PC-9 (cell line): ENCODE data around the gene SDCCAG8. TPM values are rescaled to one million over a fixed set of nuclear protein-coding genes. Genes with fewer than 3 reads are reported as not detected.

ENCODE experiments used
- BruUV-seq: library from RNA; stranded (reverse); fragments of 400-500 nt; replicated peaks from 2 replicates; lab custom pipeline; 2021; lab: Mats Ljungman, UMichigan
- CTCF ChIA-PET: fragments of 300-600 bp; sonication (Branson Sonifier 250); formaldehyde crosslinking; loops from one replicate; lab custom pipeline; 2022; ENCODE audit warnings: antibody characterized with exemption; lab: Charles Lee
- POLR2A ChIA-PET: fragments of 300-600 bp; sonication (Branson Sonifier 250); formaldehyde crosslinking; loops from one replicate; lab custom pipeline; 2022; ENCODE audit warnings: antibody characterized with exemption; ENCODE audit not compliant: unreplicated experiment; lab: Charles Lee
- DNase-seq, 2 experiments: peaks; one replicate each; pipeline versions ENCODE4 v3.0.0 to v3.0.0-alpha.2; 2015 to 2022; ENCODE audit warnings: mixed read lengths in 1 of 2
- H2AFZ ChIP-seq: fragments of 200-600 bp; sonication (generic); 2 replicates; pipeline ENCODE4 v1.8.1; 2017; ENCODE audit warnings: antibody characterized with exemption
- H3F3A ChIP-seq: fragments of 200-600 bp; sonication (generic); 2 replicates; pipeline ENCODE4 v1.8.1; 2017; ENCODE audit warnings: antibody characterized with exemption, mild to moderate bottlenecking, low read depth; ENCODE audit not compliant: insufficient read depth
- H3K27ac ChIP-seq: fragments of 200-600 bp; sonication (generic); 2 replicates; pipeline ENCODE4 v1.6.1; 2016; ENCODE audit warnings: mixed run types
- H3K27me3 ChIP-seq: fragments of 200-600 bp; sonication (generic); 2 replicates; pipeline ENCODE4 v1.6.1; 2016; ENCODE audit warnings: low read depth, mixed run types; ENCODE audit not compliant: insufficient read depth
- H3K36me3 ChIP-seq: fragments of 200-600 bp; sonication (generic); 2 replicates; pipeline ENCODE4 v1.6.1; 2016; ENCODE audit warnings: low read depth, mixed run types
- H3K4me1 ChIP-seq: fragments of 200-600 bp; sonication (generic); replicated peaks from 2 replicates; pipeline ENCODE4 v1.6.1; 2016; ENCODE audit warnings: mixed run types; ENCODE audit not compliant: insufficient read depth
- H3K4me2 ChIP-seq: fragments of 200-600 bp; sonication (generic); 2 replicates; pipeline ENCODE4 v1.6.1; 2017; ENCODE audit warnings: mixed run types
- H3K4me3 ChIP-seq: fragments of 200-600 bp; sonication (generic); 2 replicates; pipeline ENCODE4 v1.6.1; 2016; ENCODE audit warnings: mixed run types
- H3K79me2 ChIP-seq: fragments of 200-600 bp; sonication (generic); 2 replicates; pipeline ENCODE4 v1.6.1; 2017; ENCODE audit warnings: low read depth, mixed run types
- H3K9me2 ChIP-seq: fragments of 200-600 bp; sonication (generic); 2 replicates; pipeline ENCODE4 v1.8.1; 2017; ENCODE audit warnings: mild to moderate bottlenecking; ENCODE audit not compliant: insufficient read depth
- H3K9me3 ChIP-seq: fragments of 200-600 bp; sonication (generic); 2 replicates; pipeline ENCODE4 v1.8.1; 2016; ENCODE audit warnings: low read depth; ENCODE audit not compliant: insufficient read depth
- H4K20me1 ChIP-seq: fragments of 200-600 bp; sonication (generic); 2 replicates; pipeline ENCODE4 v1.8.1; 2017; ENCODE audit not compliant: insufficient read depth
- CTCF ChIP-seq: fragments of 200-600 bp; sonication (generic); conservative IDR thresholded peaks from 2 replicates; pipeline ENCODE4 v1.6.1; 2017; ENCODE audit warnings: mixed run types, antibody characterized with exemption, mild to moderate bottlenecking, moderate library complexity
- EZH2 ChIP-seq: fragments of 200-600 bp; sonication (generic); IDR thresholded peaks from 2 replicates; pipeline ENCODE4 v1.8.0; 2017; ENCODE audit warnings: antibody characterized with exemption, low read depth
- intact Hi-C: fragments of 100-400 bp; cut with micrococcal nuclease; formaldehyde crosslinking; loops from one replicate; pipeline ENCODE4 v1.10.0; 2022; ENCODE audit not compliant: unreplicated experiment
- total RNA-seq: library from RNA; stranded (reverse); gene quantifications from 2 replicates; pipeline ENCODE4 v1.2.3, GENCODE V29; 2021

The SDCCAG8 gene
- total RNA-seq, 1 experiment from 2014 or later: 22.7 TPM

GRCh38 chr1:243525085-243525487, 269.2 kb downstream of the SDCCAG8 start:
- TF ChIP-seq CTCF (no peak), EZH2 (no peak)
- H4K20me1 ChIP-seq: no peaks in the 10 kb centered on the region
- peak overlapping the region; percentile 31 for H3K4me2 ChIP-seq
- H3K79me2 ChIP-seq: no peaks in the 10 kb centered on the region
- peaks cover 22% of the 10 kb centered on the region for H3F3A ChIP-seq
- peaks cover 9% of the 10 kb centered on the region for H3K4me1 ChIP-seq
- no peak for DNase-seq
- H3K4me3 ChIP-seq: no peak overlapping the region
- CTCF ChIA-PET: no interaction called here
- no peaks in the 10 kb centered on the region for H3K9me2 ChIP-seq
- H2AFZ ChIP-seq: no peak overlapping the region
- H3K36me3 ChIP-seq: no peaks in the 10 kb centered on the region; the same call in 1 of the 2 replicates
- H3K27me3 ChIP-seq: no peaks in the 10 kb centered on the region
- H3K9me3 ChIP-seq: no peaks in the 10 kb centered on the region
- BruUV-seq: TSS peak; percentile 18
- H3K27ac ChIP-seq: peak overlapping the region; percentile 62
- intact Hi-C loops: no loop called here
- POLR2A ChIA-PET: no interaction called here

GRCh38 chr1:243526180-243526579, 270.3 kb downstream of the SDCCAG8 start:
- ChIA-PET POLR2A (no interaction called here), CTCF (interaction anchor here (0.6 kb wide), 1 partner anchor 34 kb away, joined by 7 read pairs; no protein-coding TSS in a partner anchor)
- no peak overlapping the region for H3K4me3 ChIP-seq
- H3K4me1 ChIP-seq: peaks cover 9% of the 10 kb centered on the region
- peaks cover 22% of the 10 kb centered on the region for H3F3A ChIP-seq
- H3K9me3 ChIP-seq: no peaks in the 10 kb centered on the region
- BruUV-seq: no TSS peak
- H2AFZ ChIP-seq: no peak overlapping the region
- TF ChIP-seq EZH2: no peak
- TF ChIP-seq CTCF: no peak
- H3K27ac ChIP-seq: no peak overlapping the region
- H3K36me3 ChIP-seq: no peaks in the 10 kb centered on the region; the same call in 1 of the 2 replicates
- intact Hi-C loops: no loop called here
- DNase-seq: no peak
- H3K27me3 ChIP-seq: no peaks in the 10 kb centered on the region
- H3K79me2 ChIP-seq: no peaks in the 10 kb centered on the region
- no peaks in the 10 kb centered on the region for H4K20me1 ChIP-seq
- no peak overlapping the region for H3K4me2 ChIP-seq
- H3K9me2 ChIP-seq: no peaks in the 10 kb centered on the region

- POLR2A ChIA-PET: no interaction called here
- no TSS peak for BruUV-seq
- no peaks in the 10 kb centered on the region; the same call in 1 of the 2 replicates for H3K36me3 ChIP-seq
Observed at GRCh38 chr1:243528459-243529121, 272.7 kb downstream of the SDCCAG8 start.

More at GRCh38 chr1:243528459-243529121, 272.7 kb downstream of the SDCCAG8 start:
- Histone ChIP-seq H3K27ac (no peak overlapping the region), H3K79me2 (no peaks in the 10 kb centered on the region), H3F3A (peaks cover 22% of the 10 kb centered on the region), H3K9me2 (no peaks in the 10 kb centered on the region), H3K4me3 (no peak overlapping the region), H3K27me3 (no peaks in the 10 kb centered on the region), H2AFZ (no peak overlapping the region), H3K4me2 (no peak overlapping the region), H3K9me3 (no peaks in the 10 kb centered on the region), H3K4me1 (peaks cover 9% of the 10 kb centered on the region), H4K20me1 (no peaks in the 10 kb centered on the region)
- DNase-seq: no peak
- no peak for TF ChIP-seq EZH2
- no peak for TF ChIP-seq CTCF
- intact Hi-C loops: no loop called here
- CTCF ChIA-PET: no interaction called here
